Measurements from ENCODE around the gene PTGDR2.

GRCh38 chr11:60858731-60859464 lies 3.1 kb upstream of the PTGDR2 start:
- no peak for TF ChIP-seq CTCF (IDR thresholded peaks at IDR 0.05)
- no peak for TF ChIP-seq POLR2A (IDR thresholded peaks at IDR 0.05)

Data from ovary (tissue), 3 donors.